Neuronal stem cell (in vitro differentiated cells): ENCODE data around the gene APOBEC3F. TPM values are rescaled to one million over a fixed set of nuclear protein-coding genes. Genes with fewer than 3 reads are reported as not detected.
A peak's percentile ranks its signal among the peaks of the same experiment; 100 is the strongest.

ENCODE experiments used
- DNase-seq: peaks from one replicate; pipeline ENCODE4 v3.0.0-alpha.2; 2013; ENCODE audit warnings: low spot score
- H2AFZ ChIP-seq: one replicate; pipeline ENCODE4 v1.6.1; 2013; ENCODE audit warnings: mild to moderate bottlenecking, low read length, inconsistent platforms
- H2AK5ac ChIP-seq: 2 replicates; pipeline ENCODE4 v1.6.1; 2013; ENCODE audit warnings: low read depth, mild to moderate bottlenecking, inconsistent platforms, low read length, moderate library complexity, mixed read lengths
- H2BK120ac ChIP-seq: 2 replicates; pipeline ENCODE4 v1.6.1; 2013; ENCODE audit warnings: low read depth, mild to moderate bottlenecking, inconsistent platforms, low read length, moderate library complexity, mixed read lengths
- H2BK12ac ChIP-seq: one replicate; pipeline ENCODE4 v1.6.1; 2013; ENCODE audit warnings: low read length, inconsistent platforms
- H2BK15ac ChIP-seq: 2 replicates; pipeline ENCODE4 v1.6.1; 2013; ENCODE audit warnings: mild to moderate bottlenecking, low read length, inconsistent platforms, mixed read lengths
- H2BK5ac ChIP-seq: one replicate; pipeline ENCODE4 v1.6.1; 2013; ENCODE audit warnings: inconsistent platforms, mild to moderate bottlenecking, low read length, moderate library complexity
- H3K14ac ChIP-seq: one replicate; pipeline ENCODE4 v1.6.1; 2013; ENCODE audit warnings: low read length, inconsistent platforms
- H3K18ac ChIP-seq: 2 replicates; pipeline ENCODE4 v1.6.1; 2013; ENCODE audit warnings: low read length, inconsistent platforms
- H3K23ac ChIP-seq: 2 replicates; pipeline ENCODE4 v1.6.1; 2013; ENCODE audit warnings: low read depth, mild to moderate bottlenecking, mixed read lengths, low read length, inconsistent platforms; ENCODE audit not compliant: poor library complexity
- H3K27ac ChIP-seq: replicated peaks from 3 replicates; pipeline ENCODE4 v1.5.1; 2013; ENCODE audit warnings: low read length, inconsistent platforms
- H3K27me3 ChIP-seq, 3 experiments: 2 replicates each; pipeline ENCODE4 v1.6.1; 2013; ENCODE audit warnings: low read length in 3 of 3, mild to moderate bottlenecking in 2 of 3, inconsistent platforms in 1 of 3, low read depth in 1 of 3, mixed read lengths in 1 of 3, moderate library complexity in 1 of 3; ENCODE audit not compliant: control insufficient read depth in 3 of 3, insufficient read depth in 3 of 3
- H3K36me3 ChIP-seq, 2 donors: replicated peaks in 1 of 2; 2 replicates each; pipeline ENCODE4 v1.6.1; 2013; ENCODE audit warnings: low read length in 2 of 2; ENCODE audit not compliant: control insufficient read depth in 2 of 2, insufficient read depth in 2 of 2
- H3K4ac ChIP-seq: 2 replicates; pipeline ENCODE4 v1.6.1; 2013; ENCODE audit warnings: inconsistent platforms, mild to moderate bottlenecking, low read length, moderate library complexity
- H3K4me1 ChIP-seq, 2 donors: 1 replicate in 1 of 2; 2 replicates in 1 of 2; pipeline ENCODE4 v1.6.1; 2013; ENCODE audit warnings: low read length in 2 of 2, low read depth in 1 of 2; ENCODE audit not compliant: control insufficient read depth in 2 of 2, insufficient read depth in 1 of 2
- H3K4me2 ChIP-seq: one replicate; pipeline ENCODE4 v1.6.1; 2013; ENCODE audit warnings: mild to moderate bottlenecking, low read length, inconsistent platforms; ENCODE audit not compliant: insufficient read depth, poor library complexity, severe bottlenecking
- H3K4me3 ChIP-seq, 2 donors: 2 replicates each; pipeline ENCODE4 v1.5.1; 2013; ENCODE audit warnings: low read length in 2 of 2, mild to moderate bottlenecking in 2 of 2, inconsistent platforms in 1 of 2, moderate library complexity in 1 of 2
- H3K79me1 ChIP-seq: one replicate; pipeline ENCODE4 v1.6.1; 2013; ENCODE audit warnings: low read depth, mild to moderate bottlenecking, inconsistent platforms, low read length, moderate library complexity
- H3K9ac ChIP-seq: one replicate; pipeline ENCODE4 v1.6.1; 2013; ENCODE audit warnings: mild to moderate bottlenecking, low read depth, low read length, inconsistent platforms; ENCODE audit not compliant: poor library complexity
- H3K9me3 ChIP-seq, 2 donors: replicated peaks in 1 of 2; 2 replicates each; pipeline versions ENCODE3 to v1.6.1; 2013; ENCODE audit warnings: low read length in 2 of 2, mild to moderate bottlenecking in 2 of 2, inconsistent platforms in 1 of 2, low read depth in 1 of 2, mixed read lengths in 1 of 2, moderate library complexity in 1 of 2; ENCODE audit not compliant: control insufficient read depth in 2 of 2, insufficient read depth in 1 of 2
- H4K8ac ChIP-seq: one replicate; pipeline ENCODE4 v1.6.1; 2013; ENCODE audit warnings: low read depth, mild to moderate bottlenecking, inconsistent platforms, low read length, moderate library complexity
- H4K91ac ChIP-seq: one replicate; pipeline ENCODE4 v1.6.1; 2013; ENCODE audit warnings: low read length, low read depth, mild to moderate bottlenecking, inconsistent platforms; ENCODE audit not compliant: poor library complexity
- WGBS, 2 donors: extraction: QIAGEN DNeasy Blood & Tissue Kit; methylation state at CpG; one replicate each; pipeline ENCODE4 v1.1.7; 2013; ENCODE audit warnings: missing lambda C conversion rate in 2 of 2, mixed read lengths in 1 of 2; ENCODE audit not compliant: insufficient read length in 2 of 2, insufficient replicate concordance in 1 of 2; ENCODE audit errors: extremely low coverage in 2 of 2; 5-methylcytosine and 5-hydroxymethylcytosine counted together
- small RNA-seq: library from polyadenylated mRNA; stranded (forward); fragments of <200 nt; extraction: miRNeasy Mini kit (QIAGEN cat#:217004); gene quantifications from one replicate; pipeline ENCODE3, GENCODE V24; 2013; ENCODE audit not compliant: insufficient read depth

Gene APOBEC3F

GRCh38 chr22:39101226-39101625 is 60.6 kb downstream of the APOBEC3F start:
- H4K8ac ChIP-seq = no peak overlapping the region
- H2AK5ac ChIP-seq = no peak overlapping the region
- H3K4ac ChIP-seq = no peak overlapping the region
- no peaks in the 10 kb centered on the region for H3K9me3 ChIP-seq
- H2BK12ac ChIP-seq = no peak overlapping the region
- no peak overlapping the region for H2BK120ac ChIP-seq
- peaks cover 0 to 5% (median 0%) of the 10 kb centered on the region in 3 experiments for H3K27me3 ChIP-seq
- no peak overlapping the region for H3K27ac ChIP-seq
- DNase-seq = no peak
- H3K79me1 ChIP-seq = no peaks in the 10 kb centered on the region
- peak overlapping the region; percentile 45 for H2AFZ ChIP-seq
- no peak overlapping the region for H3K18ac ChIP-seq
- WGBS, 2 donors = no CpG with 5 or more reads among the region's 13 CpGs
- no peak overlapping the region for H3K23ac ChIP-seq
- H2BK15ac ChIP-seq = no peak overlapping the region
- no peak overlapping the region for H3K14ac ChIP-seq
- peaks cover 16 to 19% of the 10 kb centered on the region in 2 donors for H3K4me1 ChIP-seq
- no peak overlapping the region for H3K4me2 ChIP-seq
- no peak overlapping the region for H4K91ac ChIP-seq
- H3K36me3 ChIP-seq = no peaks in the 10 kb centered on the region
- no peak overlapping the region for H3K4me3 ChIP-seq
- H2BK5ac ChIP-seq = no peak overlapping the region
- no peak overlapping the region for H3K9ac ChIP-seq

DNA sequence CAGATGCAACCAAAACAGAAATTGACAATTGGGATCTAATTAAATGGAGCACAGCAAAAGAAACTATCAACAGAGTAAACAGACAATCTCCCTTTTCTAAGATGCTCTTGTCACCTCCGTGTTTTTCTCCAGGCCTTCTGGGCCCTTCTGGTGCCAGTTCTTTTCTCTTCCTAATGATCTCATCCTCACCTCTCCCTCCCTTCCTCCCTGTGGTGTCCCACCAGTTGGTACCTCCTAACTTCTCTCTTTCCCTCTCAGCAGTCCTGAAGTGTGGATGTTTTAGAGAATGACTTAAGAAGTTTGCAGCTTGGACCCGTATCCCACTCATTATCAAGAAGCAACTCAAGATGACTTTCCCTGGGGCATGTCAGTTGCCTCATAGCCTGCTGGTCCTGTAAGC is 62.8 kb downstream of the APOBEC3F start:
- H2AFZ ChIP-seq = no peak overlapping the region
- no peak overlapping the region for H3K23ac ChIP-seq
- H3K4me1 ChIP-seq = peaks cover 0 to 6% of the 10 kb centered on the region in 2 donors
- peaks cover 0 to 5% (median 0%) of the 10 kb centered on the region in 3 experiments for H3K27me3 ChIP-seq
- H3K9me3 ChIP-seq = no peaks in the 10 kb centered on the region
- no peak overlapping the region for H3K18ac ChIP-seq
- H2BK15ac ChIP-seq = no peak overlapping the region
- H2AK5ac ChIP-seq = no peak overlapping the region
- no peak overlapping the region for H3K9ac ChIP-seq
- no peak overlapping the region for H3K4me3 ChIP-seq
- no peak overlapping the region for H4K91ac ChIP-seq
- no peak for DNase-seq
- WGBS, 2 donors = no CpG with 5 or more reads among the region's 2 CpGs
- no peak overlapping the region for H4K8ac ChIP-seq
- H3K79me1 ChIP-seq = no peaks in the 10 kb centered on the region
- no peak overlapping the region for H2BK5ac ChIP-seq
- H2BK12ac ChIP-seq = no peak overlapping the region
- no peak overlapping the region for H3K27ac ChIP-seq
- no peak overlapping the region for H3K4ac ChIP-seq
- H2BK120ac ChIP-seq = no peak overlapping the region
- no peak overlapping the region for H3K4me2 ChIP-seq
- no peak overlapping the region for H3K14ac ChIP-seq
- no peaks in the 10 kb centered on the region for H3K36me3 ChIP-seq

Small RNA genes within 50 kb of the gene (small RNA-seq; reads per million reads assigned to genes)
- not detected for gene AL022318.2
